ENCODE data around the gene UGT1A3. TPM values are rescaled to one million over a fixed set of nuclear protein-coding genes. Genes with fewer than 3 reads are reported as not detected.

Gene UGT1A3
- total and polyA plus RNA-seq, 3 experiments from 2014 or later = not detected

- no peak for DNase-seq
- no peaks in the 10 kb centered on the region for H3K27me3 ChIP-seq (ENCODE audit: insufficient read depth, low read length, poor library complexity, severe bottlenecking)
- no peak overlapping the region for H3K27ac ChIP-seq (ENCODE audit: low read depth, low read length)
- no peak overlapping the region for H3K4me3 Mint-ChIP-seq
- CTCF ChIA-PET = no interaction called here
- H3K9me3 ChIP-seq (ENCODE audit: low read length) = no peaks in the 10 kb centered on the region
- POLR2A ChIA-PET = no interaction called here
- H3K27ac Mint-ChIP-seq = no peak overlapping the region
- peaks cover 0 to 12% (median 0%) of the 10 kb centered on the region in 3 donors for H3K36me3 Mint-ChIP-seq
- no peaks in the 10 kb centered on the region for H3K4me1 Mint-ChIP-seq
- H3K36me3 ChIP-seq (ENCODE audit: insufficient read depth, low read length) = no peaks in the 10 kb centered on the region
- peaks cover 0 to 3% (median 2%) of the 10 kb centered on the region in 5 donors for H3K9me3 Mint-ChIP-seq
- no peaks in the 10 kb centered on the region for H3K4me1 ChIP-seq (ENCODE audit: insufficient read depth, low read length)
- H3K4me3 ChIP-seq (ENCODE audit: low read length) = no peak overlapping the region
- H3K27me3 Mint-ChIP-seq = peaks cover 26 to 63% of the 10 kb centered on the region in 2 donors
Observed at GRCh38 chr2:233780771-233781170, 51.9 kb downstream of the UGT1A3 start.

GRCh38 chr2:233789554-233789953, 60.7 kb downstream of the UGT1A3 start:
- H3K36me3 ChIP-seq (ENCODE audit: insufficient read depth, low read length) = no peaks in the 10 kb centered on the region
- H3K4me1 ChIP-seq (ENCODE audit: insufficient read depth, low read length) = no peaks in the 10 kb centered on the region
- H3K27ac ChIP-seq (ENCODE audit: low read depth, low read length) = no peak overlapping the region
- no peaks in the 10 kb centered on the region for H3K9me3 ChIP-seq (ENCODE audit: low read length)
- H3K4me1 Mint-ChIP-seq = peaks cover 0 to 3% (median 0%) of the 10 kb centered on the region in 3 donors
- peaks cover 0 to 6% (median 0%) of the 10 kb centered on the region in 5 donors for H3K9me3 Mint-ChIP-seq
- POLR2A ChIA-PET = no interaction called here
- H3K36me3 Mint-ChIP-seq = no peaks in the 10 kb centered on the region
- no peak overlapping the region for H3K4me3 Mint-ChIP-seq
- no peak for DNase-seq
- CTCF ChIA-PET = no interaction called here
- H3K27me3 ChIP-seq (ENCODE audit: insufficient read depth, low read length, poor library complexity, severe bottlenecking) = no peaks in the 10 kb centered on the region
- no peak overlapping the region for H3K27ac Mint-ChIP-seq
- no peak overlapping the region for H3K4me3 ChIP-seq (ENCODE audit: low read length)
- peaks cover 18 to 30% of the 10 kb centered on the region in 2 donors for H3K27me3 Mint-ChIP-seq

- Histone ChIP-seq H3K36me3 (ENCODE audit: insufficient read depth, low read length) (no peaks in the 10 kb centered on the region), H3K9me3 (ENCODE audit: low read length) (no peaks in the 10 kb centered on the region), H3K4me3 (ENCODE audit: low read length) (no peak overlapping the region), H3K27ac (ENCODE audit: low read depth, low read length) (no peak overlapping the region), H3K27me3 (ENCODE audit: insufficient read depth, low read length, poor library complexity, severe bottlenecking) (no peaks in the 10 kb centered on the region), H3K4me1 (ENCODE audit: insufficient read depth, low read length) (no peaks in the 10 kb centered on the region)
- Mint-ChIP-seq H3K27me3 (peaks cover 8 to 17% of the 10 kb centered on the region in 2 donors), H3K27ac (no peak overlapping the region), H3K36me3 (no peaks in the 10 kb centered on the region), H3K9me3 (peaks cover 0 to 1% (median 0%) of the 10 kb centered on the region in 5 donors), H3K4me1 (peaks cover 0 to 3% (median 0%) of the 10 kb centered on the region in 3 donors), H3K4me3 (no peak overlapping the region)
- no peak for DNase-seq
- ChIA-PET POLR2A (no interaction called here), CTCF (no interaction called here)
Observed at GRCh38 chr2:233791151-233791882, 62.5 kb downstream of the UGT1A3 start.

- POLR2A ChIA-PET = no interaction called here
- Mint-ChIP-seq H3K27ac (no peak overlapping the region), H3K27me3 (peaks cover 5 to 15% of the 10 kb centered on the region in 2 donors), H3K4me3 (no peak overlapping the region), H3K36me3 (no peaks in the 10 kb centered on the region), H3K4me1 (peaks cover 0 to 3% (median 0%) of the 10 kb centered on the region in 3 donors), H3K9me3 (no peaks in the 10 kb centered on the region)
- Histone ChIP-seq H3K9me3 (ENCODE audit: low read length) (no peaks in the 10 kb centered on the region), H3K27me3 (ENCODE audit: insufficient read depth, low read length, poor library complexity, severe bottlenecking) (no peaks in the 10 kb centered on the region), H3K36me3 (ENCODE audit: insufficient read depth, low read length) (no peaks in the 10 kb centered on the region), H3K4me1 (ENCODE audit: insufficient read depth, low read length) (no peaks in the 10 kb centered on the region), H3K4me3 (ENCODE audit: low read length) (no peak overlapping the region), H3K27ac (ENCODE audit: low read depth, low read length) (no peak overlapping the region)
- DNase-seq = no peak
- CTCF ChIA-PET = no interaction called here
Observed at GRCh38 chr2:233791883-233792329, 63.1 kb downstream of the UGT1A3 start.

- Histone ChIP-seq H3K27me3 (ENCODE audit: insufficient read depth, low read length, poor library complexity, severe bottlenecking) (no peaks in the 10 kb centered on the region), H3K4me3 (ENCODE audit: low read length) (no peak overlapping the region), H3K4me1 (ENCODE audit: insufficient read depth, low read length) (no peaks in the 10 kb centered on the region), H3K9me3 (ENCODE audit: low read length) (no peaks in the 10 kb centered on the region), H3K36me3 (ENCODE audit: insufficient read depth, low read length) (no peaks in the 10 kb centered on the region), H3K27ac (ENCODE audit: low read depth, low read length) (no peak overlapping the region)
- ChIA-PET CTCF (no interaction called here), POLR2A (no interaction called here)
- Mint-ChIP-seq H3K4me1 (peaks cover 0 to 3% (median 0%) of the 10 kb centered on the region in 3 donors), H3K9me3 (no peaks in the 10 kb centered on the region), H3K27ac (no peak overlapping the region), H3K27me3 (peaks cover 5 to 15% of the 10 kb centered on the region in 2 donors), H3K36me3 (no peaks in the 10 kb centered on the region), H3K4me3 (no peak overlapping the region)
- no peak for DNase-seq
Observed at GRCh38 chr2:233792720-233793119, 63.9 kb downstream of the UGT1A3 start.

- H3K4me1 ChIP-seq (ENCODE audit: insufficient read depth, low read length) = no peaks in the 10 kb centered on the region
- no peaks in the 10 kb centered on the region for H3K36me3 Mint-ChIP-seq
- CTCF ChIA-PET = no interaction called here
- no peak overlapping the region for H3K27ac Mint-ChIP-seq
- no peaks in the 10 kb centered on the region for H3K9me3 ChIP-seq (ENCODE audit: low read length)
- no peak overlapping the region for H3K27ac ChIP-seq (ENCODE audit: low read depth, low read length)
- DNase-seq = no peak
- H3K27me3 Mint-ChIP-seq = peaks cover 5 to 19% of the 10 kb centered on the region in 2 donors
- no peaks in the 10 kb centered on the region for H3K27me3 ChIP-seq (ENCODE audit: insufficient read depth, low read length, poor library complexity, severe bottlenecking)
- peaks cover 0 to 3% (median 0%) of the 10 kb centered on the region in 3 donors for H3K4me1 Mint-ChIP-seq
- POLR2A ChIA-PET = no interaction called here
- no peak overlapping the region for H3K4me3 ChIP-seq (ENCODE audit: low read length)
- no peaks in the 10 kb centered on the region for H3K9me3 Mint-ChIP-seq
- H3K36me3 ChIP-seq (ENCODE audit: insufficient read depth, low read length) = no peaks in the 10 kb centered on the region
- H3K4me3 Mint-ChIP-seq = no peak overlapping the region
Observed at GRCh38 chr2:233793465-233794127, 64.8 kb downstream of the UGT1A3 start.

- ChIA-PET CTCF (no interaction called here), POLR2A (no interaction called here)
Observed at GRCh38 chr2:233794128-233794658, 65.4 kb downstream of the UGT1A3 start.

GRCh38 chr2:233795735-233796171, 66.9 kb downstream of the UGT1A3 start:
- H3K27me3 ChIP-seq (ENCODE audit: insufficient read depth, low read length, poor library complexity, severe bottlenecking) = no peaks in the 10 kb centered on the region
- ChIA-PET CTCF (no interaction called here), POLR2A (no interaction called here)
- peaks cover 4 to 17% of the 10 kb centered on the region in 2 donors for H3K27me3 Mint-ChIP-seq
- H3K9me3 Mint-ChIP-seq = no peaks in the 10 kb centered on the region
- no peak for DNase-seq
- H3K27ac Mint-ChIP-seq = no peak overlapping the region
- no peaks in the 10 kb centered on the region for H3K36me3 ChIP-seq (ENCODE audit: insufficient read depth, low read length)
- H3K4me3 ChIP-seq (ENCODE audit: low read length) = no peak overlapping the region
- H3K4me1 ChIP-seq (ENCODE audit: insufficient read depth, low read length) = no peaks in the 10 kb centered on the region
- H3K4me3 Mint-ChIP-seq = no peak overlapping the region
- no peaks in the 10 kb centered on the region for H3K36me3 Mint-ChIP-seq
- no peaks in the 10 kb centered on the region for H3K9me3 ChIP-seq (ENCODE audit: low read length)
- no peaks in the 10 kb centered on the region for H3K4me1 Mint-ChIP-seq
- H3K27ac ChIP-seq (ENCODE audit: low read depth, low read length) = no peak overlapping the region

More at GRCh38 chr2:233794128-233794658, 65.4 kb downstream of the UGT1A3 start:
- no peak overlapping the region for H3K27ac ChIP-seq (ENCODE audit: low read depth, low read length)
- H3K36me3 Mint-ChIP-seq = no peaks in the 10 kb centered on the region
- DNase-seq = no peak
- no peaks in the 10 kb centered on the region for H3K9me3 Mint-ChIP-seq
- H3K27ac Mint-ChIP-seq = no peak overlapping the region
- H3K9me3 ChIP-seq (ENCODE audit: low read length) = no peaks in the 10 kb centered on the region
- peaks cover 5 to 19% of the 10 kb centered on the region in 2 donors for H3K27me3 Mint-ChIP-seq
- H3K4me3 Mint-ChIP-seq = no peak overlapping the region
- no peaks in the 10 kb centered on the region for H3K36me3 ChIP-seq (ENCODE audit: insufficient read depth, low read length)
- H3K4me1 Mint-ChIP-seq = no peaks in the 10 kb centered on the region
- H3K4me1 ChIP-seq (ENCODE audit: insufficient read depth, low read length) = no peaks in the 10 kb centered on the region
- H3K4me3 ChIP-seq (ENCODE audit: low read length) = no peak overlapping the region
- no peaks in the 10 kb centered on the region for H3K27me3 ChIP-seq (ENCODE audit: insufficient read depth, low read length, poor library complexity, severe bottlenecking)

All from CD8-positive, alpha-beta memory T cell (primary cell).